Vagina (tissue), 2 donors: ENCODE measurements around the gene GJD3.

Source experiments
- CTCF ChIP-seq, 3 experiments: fragments of 450-650 bp in 2 of 3; fragments of 200-600 bp in 1 of 3; sonication (generic) in 1 of 3; IDR thresholded peaks; one replicate each; pipeline ENCODE4 v1.5.1; 2017 to 2019; ENCODE audit warnings: antibody characterized with exemption in 3 of 3, mild to moderate bottlenecking in 2 of 3, moderate library complexity in 2 of 3
- POLR2A ChIP-seq, 2 donors: fragments of 450-650 bp; IDR thresholded peaks; one replicate each; pipeline ENCODE4 v1.6.1; 2017; ENCODE audit warnings: antibody characterized with exemption in 2 of 2, mild to moderate bottlenecking in 2 of 2, moderate library complexity in 2 of 2
- POLR2AphosphoS5 ChIP-seq, 2 donors: sonication (generic); formaldehyde crosslinking; IDR thresholded peaks; one replicate each; pipeline ENCODE4 v1.9.0; 2017; ENCODE audit warnings: antibody characterized with exemption in 2 of 2, mild to moderate bottlenecking in 2 of 2, low read depth in 1 of 2; ENCODE audit not compliant: insufficient read depth in 1 of 2

GRCh38 chr17:40315206-40315605 lies 49.3 kb downstream of the GJD3 start:
- TF ChIP-seq CTCF (IDR thresholded peaks at IDR 0.05) (no peak), POLR2A (IDR thresholded peaks at IDR 0.05) (no peak), POLR2AphosphoS5 (IDR thresholded peaks at IDR 0.05; ENCODE audit: insufficient read depth in 1 of 2, low read depth in 1 of 2) (no peak)
